OCI-LY7 (cell line): ENCODE results near the gene SERPINI1. TPM values are rescaled to one million over a fixed set of nuclear protein-coding genes. Genes with fewer than 3 reads are reported as not detected.
A peak's percentile ranks its signal among the peaks of the same experiment; 100 is the strongest.

Experiments used
- BruUV-seq: library from RNA; stranded (reverse); fragments of 400-500 nt; replicated peaks from 2 replicates; lab custom pipeline; 2021; lab: Mats Ljungman, UMichigan
- CTCF ChIA-PET: fragments of 300-600 bp; sonication (Branson Sonifier 250); formaldehyde crosslinking; loops from one replicate; lab custom pipeline; 2022; ENCODE audit warnings: antibody characterized with exemption; ENCODE audit not compliant: unreplicated experiment; lab: Charles Lee
- POLR2A ChIA-PET: fragments of 300-600 bp; sonication (Branson Sonifier 250); formaldehyde crosslinking; loops from one replicate; lab custom pipeline; 2022; ENCODE audit warnings: antibody characterized with exemption; lab: Charles Lee
- DNase-seq: peaks from one replicate; pipeline ENCODE4 v3.0.0-alpha.2; 2015; ENCODE audit warnings: low spot score
- H2AFZ ChIP-seq: fragments of 200-600 bp; sonication (generic), shearing (Covaris generic); 2 replicates; pipeline ENCODE4 v1.6.1; 2014; ENCODE audit warnings: mild to moderate bottlenecking, antibody characterized with exemption, low read length, moderate library complexity
- H3K27ac ChIP-seq: fragments of 200-600 bp; sonication (generic); 2 replicates; pipeline ENCODE4 v1.5.1; 2014; ENCODE audit warnings: mixed run types, low read depth, mild to moderate bottlenecking, moderate library complexity, low read length, inconsistent platforms; ENCODE audit not compliant: poor library complexity, severe bottlenecking
- H3K36me3 ChIP-seq: fragments of 200-600 bp; sonication (generic); 2 replicates; pipeline ENCODE4 v1.6.1; 2014; ENCODE audit warnings: mild to moderate bottlenecking, antibody characterized with exemption, low read length, moderate library complexity, mixed read lengths; ENCODE audit not compliant: insufficient read depth
- H3K4me1 ChIP-seq: fragments of 200-600 bp; sonication (generic); 2 replicates; pipeline ENCODE4 v1.5.1; 2014; ENCODE audit warnings: mild to moderate bottlenecking, low read length; ENCODE audit not compliant: insufficient read depth, poor library complexity, severe bottlenecking
- H3K4me2 ChIP-seq: fragments of 200-600 bp; sonication (generic); 2 replicates; pipeline ENCODE4 v1.6.1; 2014; ENCODE audit warnings: mild to moderate bottlenecking, low read length
- H3K4me3 ChIP-seq: fragments of 200-600 bp; sonication (generic); 2 replicates; pipeline ENCODE4 v1.5.1; 2014; ENCODE audit warnings: mild to moderate bottlenecking, low read depth, low read length; ENCODE audit not compliant: poor library complexity, severe bottlenecking
- H3K79me2 ChIP-seq: fragments of 200-600 bp; sonication (generic); 2 replicates; pipeline ENCODE4 v1.6.1; 2016; ENCODE audit warnings: low read depth, mild to moderate bottlenecking, low read length, moderate library complexity, mixed read lengths; ENCODE audit not compliant: insufficient read depth
- H3K9me2 ChIP-seq: fragments of 200-600 bp; sonication (generic); 2 replicates; pipeline ENCODE4 v1.6.1; 2016; ENCODE audit warnings: mild to moderate bottlenecking, low read length, mixed read lengths; ENCODE audit not compliant: insufficient read depth
- H3K9me3 ChIP-seq: fragments of 200-600 bp; sonication (generic); 2 replicates; pipeline ENCODE4 v1.6.1; 2014; ENCODE audit warnings: mild to moderate bottlenecking, mixed run types, low read length, mixed read lengths
- H4K20me1 ChIP-seq: fragments of 200-600 bp; sonication (generic); 2 replicates; pipeline ENCODE4 v1.6.1; 2014; ENCODE audit warnings: mild to moderate bottlenecking, antibody characterized with exemption, low read length, moderate library complexity, mixed read lengths; ENCODE audit not compliant: insufficient read depth
- EZH2phosphoT487 ChIP-seq: fragments of 200-600 bp; sonication (generic); IDR thresholded peaks from 2 replicates; pipeline ENCODE4 v1.6.1; 2018; ENCODE audit warnings: low read depth, borderline replicate concordance, mild to moderate bottlenecking, mixed run types, antibody characterized with exemption, low read length, moderate library complexity, mixed read lengths
- intact Hi-C: fragments of 100-400 bp; cut with micrococcal nuclease; formaldehyde crosslinking; loops from one replicate; pipeline ENCODE4 v1.10.0; 2022; ENCODE audit not compliant: unreplicated experiment
- total RNA-seq, 2 experiments: library from RNA; depleted of rRNA in 1 of 2; stranded (reverse); fragments of >200 nt in 1 of 2; shearing (Covaris generic) in 1 of 2; gene quantifications; 2 replicates each; pipeline ENCODE4 v1.2.3, GENCODE V29; 2014 to 2022
- TF ChIP-seq, protein P1 (sequence below): fragments of 200-600 bp; sonication (generic); conservative IDR thresholded peaks from 2 replicates; pipeline ENCODE4 v1.5.1; 2014; ENCODE audit warnings: mild to moderate bottlenecking, antibody characterized with exemption, low read length, moderate library complexity, mixed read lengths

SERPINI1 gene
- total RNA-seq, 2 experiments from 2014 or later, result 9.0 to 12.9 TPM

- no peaks in the 10 kb centered on the region for H4K20me1 ChIP-seq
- BruUV-seq, result no TSS peak
- H3K79me2 ChIP-seq, result no peaks in the 10 kb centered on the region
- DNase-seq, result no peak
- H3K27ac ChIP-seq, result no peak overlapping the region
- TF ChIP-seq EZH2phosphoT487, result no peak
- TF ChIP-seq, protein P1, sequence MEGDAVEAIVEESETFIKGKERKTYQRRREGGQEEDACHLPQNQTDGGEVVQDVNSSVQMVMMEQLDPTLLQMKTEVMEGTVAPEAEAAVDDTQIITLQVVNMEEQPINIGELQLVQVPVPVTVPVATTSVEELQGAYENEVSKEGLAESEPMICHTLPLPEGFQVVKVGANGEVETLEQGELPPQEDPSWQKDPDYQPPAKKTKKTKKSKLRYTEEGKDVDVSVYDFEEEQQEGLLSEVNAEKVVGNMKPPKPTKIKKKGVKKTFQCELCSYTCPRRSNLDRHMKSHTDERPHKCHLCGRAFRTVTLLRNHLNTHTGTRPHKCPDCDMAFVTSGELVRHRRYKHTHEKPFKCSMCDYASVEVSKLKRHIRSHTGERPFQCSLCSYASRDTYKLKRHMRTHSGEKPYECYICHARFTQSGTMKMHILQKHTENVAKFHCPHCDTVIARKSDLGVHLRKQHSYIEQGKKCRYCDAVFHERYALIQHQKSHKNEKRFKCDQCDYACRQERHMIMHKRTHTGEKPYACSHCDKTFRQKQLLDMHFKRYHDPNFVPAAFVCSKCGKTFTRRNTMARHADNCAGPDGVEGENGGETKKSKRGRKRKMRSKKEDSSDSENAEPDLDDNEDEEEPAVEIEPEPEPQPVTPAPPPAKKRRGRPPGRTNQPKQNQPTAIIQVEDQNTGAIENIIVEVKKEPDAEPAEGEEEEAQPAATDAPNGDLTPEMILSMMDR, result no peak
- CTCF ChIA-PET, result no interaction called here
- H3K4me1 ChIP-seq, result peaks cover 9% of the 10 kb centered on the region
- intact Hi-C loops, result no loop called here
- POLR2A ChIA-PET, result interaction anchor here (0.8 to 2.1 kb wide), 5 partner anchors 9 to 79 kb away, joined by 3 to 7 read pairs (median 5); no protein-coding TSS in a partner anchor
- H3K4me3 ChIP-seq, result no peak overlapping the region
- no peaks in the 10 kb centered on the region for H3K9me2 ChIP-seq
- H3K4me2 ChIP-seq, result no peak overlapping the region
- peaks cover 34% of the 10 kb centered on the region for H3K9me3 ChIP-seq
- H2AFZ ChIP-seq, result no peak overlapping the region
- peaks cover 23% of the 10 kb centered on the region; the same call in 1 of the 2 replicates for H3K36me3 ChIP-seq
These were observed 25.8 kb downstream of the SERPINI1 start for GRCh38 chr3:167761302-167761701.

DNA sequence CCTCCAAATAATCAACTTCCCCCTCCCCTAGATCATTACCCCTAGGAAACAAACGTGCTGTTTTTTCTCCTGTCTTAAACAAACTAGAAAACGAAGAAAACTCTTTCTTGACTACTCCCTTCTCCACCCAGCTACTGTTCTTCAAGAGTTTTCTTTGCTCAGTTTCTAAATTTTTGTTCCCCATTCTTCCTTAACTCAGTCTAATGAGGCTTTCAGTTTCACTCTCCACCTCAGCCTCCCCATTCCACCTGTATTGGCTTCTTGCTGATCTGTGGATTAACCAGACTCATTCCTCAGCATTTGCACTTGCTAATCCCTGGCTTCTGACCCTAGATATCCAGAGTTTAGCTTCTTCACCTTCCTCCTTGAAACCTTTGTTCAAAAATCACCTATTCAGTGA is 26.8 kb downstream of the SERPINI1 start:
- no TSS peak for BruUV-seq
- Histone ChIP-seq H3K27ac (no peak overlapping the region), H3K79me2 (no peaks in the 10 kb centered on the region), H3K36me3 (peaks cover 29% of the 10 kb centered on the region; the same call in 1 of the 2 replicates), H3K9me3 (peaks cover 38% of the 10 kb centered on the region), H3K4me1 (peaks cover 15% of the 10 kb centered on the region), H3K9me2 (no peaks in the 10 kb centered on the region), H2AFZ (no peak overlapping the region; the same call in 1 of the 2 replicates), H3K4me3 (no peak overlapping the region), H4K20me1 (no peaks in the 10 kb centered on the region), H3K4me2 (peak overlapping the region; percentile 8; the same call in 1 of the 2 replicates)
- TF ChIP-seq, protein P1, result no peak
- TF ChIP-seq EZH2phosphoT487, result no peak
- DNase-seq, result no peak
- intact Hi-C loops, result no loop called here
- ChIA-PET CTCF (no interaction called here), POLR2A (interaction anchor here (0.6 to 2.3 kb wide), 5 partner anchors 8 to 450 kb away, joined by 3 to 9 read pairs (median 3); no protein-coding TSS in a partner anchor)

DNA sequence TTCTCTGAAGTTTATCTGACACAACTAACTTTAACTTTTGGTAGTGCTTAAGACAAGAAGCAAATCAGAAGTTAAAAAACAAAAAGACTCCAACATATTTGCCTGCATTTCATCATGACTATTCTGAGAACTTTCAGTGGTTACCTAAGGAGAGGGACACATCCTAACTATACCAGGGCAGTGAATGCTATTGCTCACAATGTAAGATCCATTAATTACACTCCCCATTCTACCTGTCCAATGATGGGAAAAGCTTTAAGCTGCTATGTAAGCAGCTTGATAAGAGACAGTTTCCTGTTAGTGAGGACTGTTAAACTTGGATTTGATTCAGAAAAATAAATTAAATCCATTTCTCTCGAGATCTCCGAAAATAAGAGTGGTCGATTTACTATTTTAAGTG is 37.5 kb downstream of the SERPINI1 start:
- Histone ChIP-seq H3K79me2 (no peaks in the 10 kb centered on the region), H3K4me1 (peaks cover 59% of the 10 kb centered on the region), H2AFZ (peak overlapping the region; percentile 78), H4K20me1 (no peaks in the 10 kb centered on the region), H3K4me2 (peak overlapping the region; percentile 71), H3K36me3 (peaks cover 22% of the 10 kb centered on the region), H3K4me3 (peak overlapping the region; percentile 54), H3K9me2 (no peaks in the 10 kb centered on the region), H3K9me3 (peaks cover 31% of the 10 kb centered on the region), H3K27ac (peak overlapping the region; percentile 89)
- intact Hi-C loops, result loop anchor here (1.0 to 2.0 kb wide), 2 partner anchors 20 to 38 kb away; partner anchors contain the start of gene SERPINI1
- ChIA-PET CTCF (interaction anchor here (0.7 kb wide), 1 partner anchor 32 kb away, joined by 3 read pairs; no protein-coding TSS in a partner anchor), POLR2A (interaction anchor here (0.7 to 4.0 kb wide), 9 partner anchors 11 to 69 kb away, joined by 3 to 60 read pairs (median 5); partner anchors contain the start of genes PDCD10 and SERPINI1)
- peak; percentile 16 for DNase-seq
- TF ChIP-seq, protein P1, result no peak
- no peak for TF ChIP-seq EZH2phosphoT487
- BruUV-seq, result no TSS peak
